Kidney tubule cell (primary cell): Measurements from ENCODE around the gene ZNF341.
"Not testable (repeated sequence)": the region's sequence is repeated elsewhere in the genome, so short reads cannot be mapped to it uniquely, and the experiment has no call there.

Experiments
- DNase-seq: peaks from one replicate; pipeline ENCODE4 v3.0.0-alpha.2; 2018; ENCODE audit warnings: low spot score

The ZNF341 gene

DNA sequence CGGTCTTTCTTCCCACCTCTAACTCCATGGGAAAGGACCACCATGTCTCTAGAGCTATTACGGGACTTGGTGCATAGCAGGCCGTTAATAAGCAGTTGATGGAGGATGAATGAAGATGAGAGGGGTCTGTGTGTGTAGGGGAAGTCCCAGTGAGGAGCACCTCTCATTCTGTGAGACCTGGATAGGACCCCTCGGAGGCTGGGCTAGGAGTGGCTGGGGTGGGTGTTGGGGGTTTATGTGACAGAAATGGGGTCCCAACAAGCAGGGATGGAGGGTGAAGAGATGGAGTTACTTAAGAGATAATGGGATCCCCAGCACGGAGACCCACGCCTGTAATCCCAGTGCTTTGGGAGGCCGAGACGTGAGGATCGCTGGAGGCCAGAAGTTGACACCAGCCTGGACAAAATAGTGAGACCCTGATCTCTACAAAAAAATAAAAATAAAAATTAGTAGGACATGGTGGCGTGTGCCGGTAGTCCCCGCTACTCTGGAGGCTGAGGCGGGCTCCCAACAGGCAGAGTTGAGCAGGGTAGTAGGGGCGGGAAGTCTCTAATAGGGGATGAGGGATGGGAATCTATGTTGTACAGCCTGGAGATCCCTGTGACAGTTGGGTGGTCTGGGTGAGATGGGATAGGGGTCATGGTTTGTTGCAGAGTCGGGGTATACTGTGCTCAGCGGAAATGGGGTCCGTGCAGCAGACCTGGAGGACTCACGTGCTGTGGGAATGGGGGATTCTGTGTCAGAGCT lies 677 bp upstream of the ZNF341 start:
- DNase-seq = no peak

DNA sequence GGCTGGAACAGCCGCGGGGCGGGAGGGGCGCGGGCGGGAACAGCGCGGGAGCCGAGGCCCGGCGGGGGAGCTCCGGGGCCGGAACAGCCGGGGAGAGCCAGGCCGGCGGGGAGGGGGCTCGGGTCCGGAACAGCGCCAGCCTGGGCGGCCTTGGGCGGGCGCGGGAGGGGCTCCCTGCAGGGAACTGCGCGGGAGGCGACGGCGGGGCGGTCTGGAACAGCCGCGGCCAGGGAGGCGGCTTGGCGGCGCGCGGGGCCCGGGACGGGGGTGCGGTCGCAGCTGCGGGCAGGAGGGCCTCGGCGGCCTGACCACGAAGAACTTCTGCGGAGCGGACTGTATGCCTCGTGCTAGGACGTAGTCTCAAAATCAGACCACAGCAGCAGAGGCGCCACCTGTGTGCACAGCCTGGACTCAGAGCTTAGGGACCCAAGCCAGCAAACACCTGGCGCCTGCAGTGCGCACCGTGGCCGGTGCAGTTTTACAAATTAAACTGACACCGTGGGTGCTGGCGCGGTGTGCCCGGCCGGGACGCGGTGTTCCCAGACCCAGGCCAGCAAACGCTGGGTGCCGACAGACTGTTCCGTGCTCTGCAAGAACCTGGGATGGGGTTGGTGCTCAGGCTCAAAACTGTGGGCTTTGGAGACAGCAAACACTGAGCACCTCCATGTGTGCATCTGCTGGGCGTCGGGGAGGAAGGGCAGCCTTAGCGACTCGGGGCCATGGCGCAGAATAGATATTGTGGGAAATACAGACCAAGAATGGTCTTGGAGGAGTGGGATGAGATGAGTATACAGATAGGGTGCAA lies 572 bp downstream of the ZNF341 start:
- no peak for DNase-seq

- DNase-seq = peak; percentile 90
These were observed 2.1 kb downstream of the ZNF341 start for GRCh38 chr20:33733654-33734576.

DNA sequence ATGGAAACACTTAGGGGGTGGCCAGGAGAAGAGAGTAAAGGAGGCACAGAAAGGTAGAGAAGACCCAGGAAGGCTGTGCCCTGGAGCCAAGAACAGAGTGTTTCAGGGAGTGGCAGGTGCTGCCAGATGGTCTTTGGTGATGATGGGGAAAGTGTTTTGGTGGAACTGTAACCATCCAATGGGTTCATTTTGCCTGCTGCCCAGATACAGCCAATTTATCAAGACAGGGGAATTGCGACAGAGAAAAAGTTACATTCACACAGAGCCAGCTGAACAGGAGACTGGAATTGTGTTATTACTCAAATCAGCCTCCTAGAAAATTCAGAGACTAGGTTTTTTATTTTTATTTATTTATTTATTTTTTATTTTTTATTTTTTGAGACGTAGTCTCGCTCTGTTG lies 5.2 kb downstream of the ZNF341 start:
- no peak for DNase-seq

DNA sequence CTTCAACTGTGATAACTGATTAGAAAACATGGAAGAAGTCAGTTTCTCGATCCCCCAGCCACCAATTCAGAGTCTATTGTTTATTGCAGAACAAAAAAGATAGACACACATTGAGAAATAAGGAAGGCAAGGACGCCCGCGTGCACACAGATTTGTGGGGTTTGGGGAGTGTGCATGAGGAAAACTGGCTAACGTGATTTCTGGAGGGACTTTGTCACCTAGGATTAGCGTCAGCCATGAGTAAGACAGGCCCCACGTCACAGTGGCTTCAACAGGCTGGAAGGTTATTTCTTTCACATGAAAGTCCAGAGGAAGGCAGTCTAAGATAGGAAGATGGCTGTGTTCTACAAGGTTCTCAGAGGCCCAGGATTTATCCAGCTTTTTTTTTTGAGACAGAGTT lies 7.7 kb downstream of the ZNF341 start:
- no peak for DNase-seq

GRCh38 chr20:33740189-33740588 lies 8.4 kb downstream of the ZNF341 start:
- no peak for DNase-seq

- DNase-seq = no peak
These were observed 12.4 kb downstream of the ZNF341 start for GRCh38 chr20:33744181-33744580.

GRCh38 chr20:33744773-33745385 lies 13.1 kb downstream of the ZNF341 start:
- DNase-seq = no peak

DNA sequence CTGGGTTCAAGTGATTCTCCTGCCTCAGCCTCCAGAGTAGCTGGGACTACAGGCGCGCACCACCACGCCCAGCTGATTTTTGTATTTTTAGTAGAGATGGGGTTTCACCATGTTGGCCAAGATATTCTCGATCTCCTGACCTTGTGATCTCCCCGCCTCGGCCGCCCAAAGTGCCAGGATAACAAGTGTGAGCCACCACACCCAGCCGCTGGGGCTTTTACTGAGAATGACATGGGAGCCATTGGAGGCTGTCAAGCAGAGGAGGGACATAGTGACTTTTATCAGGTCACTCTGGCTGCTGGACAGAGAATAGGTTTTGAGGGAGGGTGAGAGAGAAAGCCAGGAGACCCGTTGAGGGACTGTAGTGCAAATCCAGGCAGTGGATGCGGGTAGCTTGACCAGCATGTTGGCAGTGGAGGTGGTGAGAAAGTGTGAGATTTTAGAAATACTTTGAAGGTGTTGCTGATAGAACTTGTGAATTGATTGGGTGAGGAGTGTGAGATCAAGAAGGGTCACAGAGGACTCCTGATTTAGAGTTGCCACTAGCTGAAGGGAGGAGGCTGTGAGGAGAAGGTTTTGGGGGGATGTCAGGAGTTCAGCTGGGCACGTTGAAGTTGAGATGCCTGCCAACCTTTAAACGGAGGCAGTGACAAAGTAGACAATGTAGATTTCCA lies 14.7 kb downstream of the ZNF341 start:
- DNase-seq = no peak

GRCh38 chr20:33751775-33752174 lies 20.0 kb downstream of the ZNF341 start:
- DNase-seq = peak; percentile 81

DNA sequence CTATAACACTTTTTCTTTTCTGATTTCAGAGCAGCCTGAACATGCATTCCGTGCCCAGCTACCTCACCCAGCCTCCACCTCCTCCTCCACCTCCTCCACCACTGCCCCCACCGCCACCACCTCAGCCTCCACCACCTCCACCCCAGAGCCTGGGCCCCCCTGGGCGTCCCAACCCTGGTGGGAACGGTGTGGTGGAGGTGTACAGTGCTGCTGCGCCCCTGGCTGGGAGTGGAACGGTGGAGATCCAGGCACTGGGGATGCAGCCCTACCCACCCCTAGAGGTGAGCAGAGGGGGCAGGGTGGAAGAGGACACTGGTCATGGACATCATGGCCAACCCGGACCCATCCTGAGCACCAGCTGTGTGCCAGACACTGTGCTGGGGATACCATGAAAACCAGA lies 21.3 kb downstream of the ZNF341 start:
- DNase-seq = no peak

GRCh38 chr20:33753763-33754162 lies 22.0 kb downstream of the ZNF341 start:
- no peak for DNase-seq

GRCh38 chr20:33755936-33756490 lies 24.2 kb downstream of the ZNF341 start:
- not testable (repeated sequence) for DNase-seq

GRCh38 chr20:33757046-33757445 lies 25.2 kb downstream of the ZNF341 start:
- DNase-seq = no peak

GRCh38 chr20:33757458-33757857 lies 25.7 kb downstream of the ZNF341 start:
- no peak for DNase-seq

DNA sequence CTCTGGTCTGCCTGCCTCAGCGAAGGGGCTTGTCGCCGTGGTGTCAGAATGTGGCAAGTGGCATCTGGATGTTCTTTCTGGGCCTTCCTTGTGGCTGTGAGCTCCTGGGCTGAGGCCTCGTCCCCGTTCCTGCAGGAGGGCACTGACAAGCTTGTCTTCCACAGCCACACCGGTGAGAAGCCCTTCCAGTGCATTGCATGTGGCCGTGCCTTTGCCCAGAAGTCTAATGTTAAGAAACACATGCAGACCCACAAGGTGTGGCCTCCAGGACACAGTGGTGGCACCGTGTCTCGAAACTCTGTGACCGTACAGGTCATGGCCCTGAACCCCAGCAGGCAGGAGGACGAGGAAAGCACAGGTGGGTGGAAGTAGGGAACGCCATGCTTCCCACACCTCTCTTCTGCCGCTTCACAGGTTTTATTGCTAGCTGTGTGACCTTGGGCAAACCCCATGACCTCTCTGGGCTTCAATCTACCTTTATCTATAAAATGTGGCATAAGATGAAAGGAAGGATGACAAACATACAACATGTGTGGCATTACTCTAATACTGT lies 30.0 kb downstream of the ZNF341 start:
- DNase-seq = no peak

GRCh38 chr20:33765099-33765498 lies 33.3 kb downstream of the ZNF341 start:
- DNase-seq = no peak

- DNase-seq = no peak
These were observed 33.8 kb downstream of the ZNF341 start for GRCh38 chr20:33765592-33765991.

DNA sequence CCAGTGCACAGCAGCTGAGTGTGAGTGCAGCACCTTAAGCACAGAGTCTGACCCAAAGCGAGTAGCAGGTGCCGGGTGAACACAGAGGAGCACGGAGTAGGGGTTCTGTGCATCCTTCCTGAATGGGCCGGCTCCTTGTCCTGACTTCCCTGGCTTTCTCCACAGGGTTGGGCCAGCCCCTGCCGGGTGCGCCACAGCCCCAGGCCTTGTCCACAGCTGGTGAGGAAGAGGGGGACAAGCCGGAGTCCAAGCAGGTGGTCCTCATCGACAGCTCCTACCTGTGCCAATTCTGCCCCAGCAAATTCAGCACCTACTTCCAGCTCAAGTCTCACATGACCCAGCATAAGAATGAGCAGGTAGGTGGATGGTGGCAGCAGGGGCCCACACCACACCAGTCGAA lies 34.9 kb downstream of the ZNF341 start:
- DNase-seq = no peak

- no peak for DNase-seq
These were observed 36.0 kb downstream of the ZNF341 start for GRCh38 chr20:33767777-33768138.

- DNase-seq = no peak
These were observed 37.2 kb downstream of the ZNF341 start for GRCh38 chr20:33769043-33769442.
